Left ventricle myocardium inferior (tissue), 1 donor: Measurements from ENCODE around the gene CCNB2. TPM values are rescaled to one million over a fixed set of nuclear protein-coding genes. Genes with fewer than 3 reads are reported as not detected.

Source experiments
- DNase-seq: peaks from one replicate; pipeline ENCODE4 v3.0.0-alpha.2; 2020
- H3K27ac ChIP-seq: fragments of 200-600 bp; replicated peaks from 2 replicates; pipeline ENCODE4 v1.8.0; 2021
- H3K27me3 ChIP-seq: fragments of 200-600 bp; 2 replicates; pipeline ENCODE4 v1.8.0; 2021; ENCODE audit warnings: low read depth
- H3K36me3 ChIP-seq: fragments of 200-600 bp; 2 replicates; pipeline ENCODE4 v1.8.0; 2021
- H3K4me1 ChIP-seq: fragments of 200-600 bp; 2 replicates; pipeline ENCODE4 v1.8.0; 2021
- H3K4me3 ChIP-seq: fragments of 200-600 bp; 2 replicates; pipeline ENCODE4 v1.8.0; 2021; ENCODE audit warnings: mild to moderate bottlenecking, moderate library complexity
- H3K9me3 ChIP-seq: fragments of 200-600 bp; replicated peaks from 2 replicates; pipeline ENCODE4 v1.8.0; 2021
- CTCF ChIP-seq: fragments of 200-600 bp; IDR thresholded peaks from 2 replicates; pipeline ENCODE4 v1.8.0; 2021; ENCODE audit warnings: antibody characterized with exemption, mild to moderate bottlenecking, borderline replicate concordance
- intact Hi-C: fragments of 100-400 bp; cut with micrococcal nuclease; formaldehyde crosslinking; loops from one replicate; pipeline ENCODE4 v1.11.0; 2022
- total RNA-seq: library from RNA; stranded (reverse); fragmentation: NEBNext Ultra II Directional; extraction: Animal tissue kit (Norgen Biotek cat#: 25700); gene quantifications from one replicate; pipeline ENCODE4 v1.2.1, GENCODE V29; 2021
- donor health status: DM: no; HTN: yes; CAD: no; lungs with severe emphysema.

CCNB2 gene
- total RNA-seq, 1 donor from 2014 or later, result 0.55 TPM

- Histone ChIP-seq H3K9me3 (peaks cover 8% of the 10 kb centered on the region), H3K27ac (no peak overlapping the region), H3K27me3 (no peaks in the 10 kb centered on the region), H3K4me1 (no peaks in the 10 kb centered on the region), H3K36me3 (peaks cover 55% of the 10 kb centered on the region), H3K4me3 (no peak overlapping the region)
- no peak for DNase-seq
- no peak for TF ChIP-seq CTCF
- intact Hi-C loops, result no loop called here
Observed at GRCh38 chr15:59074607-59075006, 30.3 kb upstream of the CCNB2 start.

DNA sequence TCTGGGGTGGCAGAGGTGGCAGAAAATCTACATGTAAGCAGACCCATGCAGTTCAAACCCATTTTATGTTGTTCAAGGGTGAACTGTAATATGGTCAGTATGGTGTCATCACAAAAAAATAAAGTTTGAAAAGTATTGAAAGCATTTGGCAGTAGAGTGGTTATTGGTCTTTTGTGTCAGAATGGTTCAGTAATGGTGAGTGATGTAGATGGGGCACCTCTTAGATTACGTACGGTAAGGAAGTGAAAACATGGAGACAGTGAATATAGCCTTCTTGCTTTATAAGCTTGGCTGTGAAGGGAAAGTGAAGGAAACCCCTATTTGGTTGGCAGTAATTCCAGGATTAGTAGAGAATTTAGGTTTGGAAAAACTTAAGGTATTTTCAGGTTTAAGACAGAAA lies 17.2 kb upstream of the CCNB2 start:
- peaks cover 95% of the 10 kb centered on the region for H3K36me3 ChIP-seq
- H3K4me1 ChIP-seq, result no peaks in the 10 kb centered on the region
- H3K4me3 ChIP-seq, result no peak overlapping the region
- DNase-seq, result no peak
- intact Hi-C loops, result no loop called here
- H3K27me3 ChIP-seq, result no peaks in the 10 kb centered on the region
- no peak for TF ChIP-seq CTCF
- no peaks in the 10 kb centered on the region for H3K9me3 ChIP-seq
- H3K27ac ChIP-seq, result no peak overlapping the region

DNA sequence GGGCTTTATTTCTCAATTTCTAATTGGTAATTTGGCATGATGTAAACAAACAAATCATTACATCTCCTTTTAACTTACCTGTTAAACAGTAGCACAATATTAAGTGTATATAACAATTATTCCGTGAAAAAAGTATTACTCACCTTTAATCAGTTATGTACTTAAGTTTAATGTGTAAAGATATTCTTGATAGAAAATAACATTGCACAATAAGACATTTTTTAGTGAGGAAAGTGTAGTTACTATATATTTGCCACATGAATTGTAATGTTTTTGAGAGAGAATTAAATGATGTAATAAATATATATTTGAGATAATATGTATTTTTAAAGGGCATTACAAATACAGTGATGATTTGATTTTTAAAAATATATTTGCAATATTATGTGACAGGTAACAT lies 10.9 kb upstream of the CCNB2 start:
- intact Hi-C loops, result no loop called here
- Histone ChIP-seq H3K27me3 (no peaks in the 10 kb centered on the region), H3K4me1 (no peaks in the 10 kb centered on the region), H3K36me3 (peaks cover 84% of the 10 kb centered on the region), H3K4me3 (no peak overlapping the region), H3K9me3 (no peaks in the 10 kb centered on the region), H3K27ac (no peak overlapping the region)
- DNase-seq, result no peak
- no peak for TF ChIP-seq CTCF

GRCh38 chr15:59096429-59096828 lies 8.5 kb upstream of the CCNB2 start:
- TF ChIP-seq CTCF, result no peak
- Histone ChIP-seq H3K27ac (no peak overlapping the region), H3K4me1 (no peaks in the 10 kb centered on the region), H3K36me3 (peaks cover 64% of the 10 kb centered on the region), H3K9me3 (no peaks in the 10 kb centered on the region), H3K27me3 (no peaks in the 10 kb centered on the region), H3K4me3 (no peak overlapping the region)
- DNase-seq, result no peak
- intact Hi-C loops, result no loop called here

DNA sequence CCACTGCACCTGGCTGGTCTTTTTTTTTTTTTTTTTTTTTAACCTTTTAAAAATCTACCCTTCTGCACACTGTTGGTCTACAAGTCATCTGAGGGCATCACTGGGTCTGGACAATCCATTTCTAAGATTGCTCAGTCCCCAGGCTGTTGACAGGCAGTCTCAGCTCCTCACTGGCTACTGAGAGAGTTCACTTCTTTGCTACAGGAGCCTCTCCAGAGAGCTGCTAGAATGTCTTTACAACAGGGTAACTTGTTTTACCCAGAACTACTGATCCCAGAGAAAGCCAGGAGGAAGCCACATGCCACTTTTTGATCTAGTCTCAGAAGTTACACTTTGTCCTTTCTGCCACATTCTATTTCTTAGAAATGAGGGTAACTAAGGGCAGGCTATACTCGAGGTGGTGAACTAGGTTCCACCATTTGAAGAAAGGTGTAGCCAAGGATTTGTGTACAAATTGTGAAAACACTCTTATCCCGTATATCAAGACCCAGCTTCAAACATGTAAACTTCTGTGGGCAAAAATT lies 5.7 kb upstream of the CCNB2 start:
- H3K4me3 ChIP-seq, result no peak overlapping the region
- H3K4me1 ChIP-seq, result peaks cover 1% of the 10 kb centered on the region
- no peak for DNase-seq
- no peaks in the 10 kb centered on the region for H3K27me3 ChIP-seq
- H3K36me3 ChIP-seq, result peaks cover 40% of the 10 kb centered on the region
- no peak overlapping the region for H3K27ac ChIP-seq
- intact Hi-C loops, result no loop called here
- no peak for TF ChIP-seq CTCF
- no peaks in the 10 kb centered on the region for H3K9me3 ChIP-seq

DNA sequence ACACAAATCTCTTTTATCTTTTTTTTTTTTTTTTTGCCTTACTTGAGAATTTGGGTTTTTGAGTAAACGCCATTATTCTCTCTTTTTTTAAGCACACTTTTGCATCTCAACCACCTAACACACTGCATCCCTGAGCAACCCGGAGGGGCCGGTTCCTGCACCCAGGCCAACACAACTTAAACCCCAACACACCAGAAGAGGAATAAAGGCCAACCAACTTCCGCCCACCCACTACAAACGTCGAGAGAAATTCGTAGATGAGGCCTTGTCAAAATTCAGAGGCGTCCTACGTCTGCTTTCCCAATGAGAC lies 389 bp upstream of the CCNB2 start:
- TF ChIP-seq CTCF, result no peak
- DNase-seq, result no peak
- H3K27me3 ChIP-seq, result no peaks in the 10 kb centered on the region
- no peaks in the 10 kb centered on the region for H3K9me3 ChIP-seq
- H3K4me3 ChIP-seq, result peak overlapping the region; percentile 69
- H3K27ac ChIP-seq, result peak overlapping the region; percentile 28
- H3K36me3 ChIP-seq, result peaks cover 3% of the 10 kb centered on the region
- peaks cover 13% of the 10 kb centered on the region for H3K4me1 ChIP-seq
- intact Hi-C loops, result no loop called here
